Stimulated activated naive B cell treated with anti-CD40 and anti-IgM and Interleukin-4, amounts not matched to agents 10 μg/mL and 1 μg/mL and 100 μg/mL, for 72 hours (primary cell): ENCODE results near the gene WDR64.

Experiments
- ATAC-seq, 2 donors: fragments of 150-1000 bp; cut with Tn5 transposase; replicated peaks; 2 replicates each; pipeline ENCODE4 v1.10.0; 2021; ENCODE audit warnings: moderate library complexity in 1 of 2
- DNase-seq: peaks from one replicate; pipeline ENCODE4 v3.0.0; 2021
- H3K27ac Mint-ChIP-seq: one replicate; pipeline ENCODE4 v1.8.0; 2022; ENCODE audit warnings: mild to moderate bottlenecking, mixed read lengths
- H3K27me3 Mint-ChIP-seq, 2 donors: one replicate each; pipeline ENCODE4 v1.8.0; 2022; ENCODE audit warnings: mixed read lengths in 2 of 2
- H3K36me3 Mint-ChIP-seq, 2 donors: one replicate each; pipeline ENCODE4 v1.8.0; 2022; ENCODE audit warnings: mixed read lengths in 2 of 2, mild to moderate bottlenecking in 1 of 2
- H3K4me1 Mint-ChIP-seq, 2 donors: one replicate each; pipeline ENCODE4 v1.8.0; 2022; ENCODE audit warnings: mixed read lengths in 2 of 2, mild to moderate bottlenecking in 1 of 2
- H3K4me3 Mint-ChIP-seq, 2 donors: one replicate each; pipeline ENCODE4 v1.8.0; 2022; ENCODE audit warnings: mild to moderate bottlenecking in 2 of 2, mixed read lengths in 2 of 2, moderate library complexity in 1 of 2
- H3K9me3 Mint-ChIP-seq, 2 donors: one replicate each; pipeline ENCODE4 v1.8.0; 2022; ENCODE audit warnings: mixed read lengths in 2 of 2, mild to moderate bottlenecking in 1 of 2

The WDR64 gene

GRCh38 chr1:241637604-241638003 is 14.5 kb upstream of the WDR64 start:
- DNase-seq (no peak), ATAC-seq (no peak)
- H3K27me3 Mint-ChIP-seq: no peaks in the 10 kb centered on the region
- H3K4me3 Mint-ChIP-seq: peak overlapping the region; percentile 87 to 99
- peaks cover 27 to 64% of the 10 kb centered on the region in 2 donors for H3K4me1 Mint-ChIP-seq
- peak overlapping the region; percentile 73 for H3K27ac Mint-ChIP-seq
- peaks cover 5 to 14% of the 10 kb centered on the region in 2 donors for H3K9me3 Mint-ChIP-seq
- H3K36me3 Mint-ChIP-seq: peaks cover 30 to 44% of the 10 kb centered on the region in 2 donors

DNA sequence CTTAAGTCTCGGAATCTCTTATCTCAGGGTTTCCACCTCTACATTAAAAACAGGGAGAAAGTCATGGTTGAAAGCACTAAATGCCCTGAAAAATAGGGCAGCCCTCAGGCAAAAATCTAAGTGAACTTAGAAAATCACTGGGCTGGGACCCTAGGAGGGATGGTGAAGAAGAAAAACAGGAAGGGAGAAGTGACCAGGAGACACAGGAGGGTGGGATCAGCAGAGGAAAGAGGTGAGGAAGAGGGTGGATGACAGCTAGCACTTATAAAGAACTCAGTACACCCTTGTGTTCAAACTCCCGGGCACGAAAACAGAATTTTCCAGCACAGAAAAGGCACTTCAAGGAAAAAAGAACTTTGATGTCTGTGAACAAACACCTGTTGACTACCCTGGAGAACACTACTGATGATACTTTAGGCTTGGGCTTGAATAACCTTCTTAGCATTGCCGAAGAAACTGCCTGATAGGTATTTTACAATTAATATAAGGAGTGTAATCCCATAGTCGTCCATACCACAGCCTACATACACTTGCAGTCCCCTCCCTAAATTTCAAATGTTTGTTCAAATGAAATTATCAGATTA is 13.9 kb upstream of the WDR64 start:
- Mint-ChIP-seq H3K27ac (peak overlapping the region; percentile 72), H3K27me3 (no peaks in the 10 kb centered on the region), H3K4me1 (peaks cover 27 to 65% of the 10 kb centered on the region in 2 donors), H3K36me3 (peaks cover 30 to 44% of the 10 kb centered on the region in 2 donors), H3K4me3 (peak overlapping the region; percentile 87 to 99), H3K9me3 (peaks cover 6 to 14% of the 10 kb centered on the region in 2 donors)
- ATAC-seq: no peak
- no peak for DNase-seq

- H3K27me3 Mint-ChIP-seq: no peaks in the 10 kb centered on the region
- H3K4me3 Mint-ChIP-seq: peak overlapping the region; percentile 97 to 99
- peaks cover 26 to 43% of the 10 kb centered on the region in 2 donors for H3K36me3 Mint-ChIP-seq
- peaks cover 30 to 69% of the 10 kb centered on the region in 2 donors for H3K4me1 Mint-ChIP-seq
- peak overlapping the region; percentile 96 for H3K27ac Mint-ChIP-seq
- ATAC-seq: no peak
- H3K9me3 Mint-ChIP-seq: peaks cover 10 to 19% of the 10 kb centered on the region in 2 donors
- no peak for DNase-seq
Observed at GRCh38 chr1:241638909-241639622, 13.0 kb upstream of the WDR64 start.

DNA sequence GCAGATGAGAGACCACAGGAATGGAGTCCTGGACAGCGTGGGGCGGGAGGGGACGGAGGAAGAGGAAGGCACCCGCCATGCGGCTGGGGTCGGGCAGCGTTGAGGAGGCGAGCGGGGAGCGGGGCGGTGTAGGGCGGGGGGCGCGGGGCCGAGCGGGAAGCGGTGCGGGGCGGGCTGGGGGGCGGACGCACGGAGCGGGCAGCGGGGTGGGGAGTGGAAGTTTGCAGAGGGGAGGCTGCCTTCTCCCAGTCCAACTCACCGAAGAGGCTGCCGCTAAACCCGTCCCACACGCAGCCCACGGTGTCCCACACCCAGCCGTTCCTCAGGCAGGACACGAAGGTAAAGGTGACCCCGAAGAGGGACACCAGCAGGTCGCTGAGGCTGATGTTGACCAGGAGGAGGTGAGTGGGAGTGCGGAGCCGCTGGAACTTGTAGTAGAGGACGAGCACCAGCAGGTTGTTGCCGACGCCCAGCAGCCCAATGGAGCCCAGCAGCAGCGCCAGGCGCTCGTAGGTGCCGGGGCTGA is 12.4 kb upstream of the WDR64 start:
- Mint-ChIP-seq H3K4me1 (peaks cover 30 to 64% of the 10 kb centered on the region in 2 donors), H3K27ac (peak overlapping the region; percentile 96), H3K9me3 (peaks cover 10 to 19% of the 10 kb centered on the region in 2 donors), H3K36me3 (peaks cover 22 to 36% of the 10 kb centered on the region in 2 donors), H3K4me3 (peak overlapping the region; percentile 97 to 99), H3K27me3 (no peaks in the 10 kb centered on the region)
- peak; percentile 47 to 53 for ATAC-seq
- no peak for DNase-seq

GRCh38 chr1:241640149-241640866 is 11.8 kb upstream of the WDR64 start, which contains the start of the genes CHML and OPN3:
Gene CHML, minus strand, starts transcription at chr1:241640369. Its CDS starts 4,603 bp downstream, at chr1:241635766.
Gene OPN3, minus strand, starts transcription at chr1:241640369. Its CDS starts 115 bp downstream, at chr1:241640254.
- Mint-ChIP-seq H3K4me1 (peaks cover 25 to 57% of the 10 kb centered on the region in 2 donors), H3K9me3 (peaks cover 10 to 16% of the 10 kb centered on the region in 2 donors)

GRCh38 chr1:241640867-241641622 is 11.0 kb upstream of the WDR64 start:
- ATAC-seq: peak; percentile 46 to 51
- Mint-ChIP-seq H3K4me3 (peak overlapping the region; percentile 85 to 99), H3K27ac (peak overlapping the region; percentile 96), H3K27me3 (no peaks in the 10 kb centered on the region), H3K36me3 (peaks cover 13 to 26% of the 10 kb centered on the region in 2 donors), H3K9me3 (peaks cover 10 to 14% of the 10 kb centered on the region in 2 donors), H3K4me1 (peaks cover 22 to 51% of the 10 kb centered on the region in 2 donors)
- peak; percentile 18 for DNase-seq

More at GRCh38 chr1:241640149-241640866, 11.8 kb upstream of the WDR64 start, which contains the start of the genes CHML and OPN3:
- DNase-seq: peak; percentile 87
- H3K36me3 Mint-ChIP-seq: peaks cover 17 to 30% of the 10 kb centered on the region in 2 donors
- peak; percentile 89 to 93 for ATAC-seq
- peak within 1 kb of the TSS; percentile 96 for H3K27ac Mint-ChIP-seq
- H3K27me3 Mint-ChIP-seq: no peaks in the 10 kb centered on the region
- peak within 1 kb of the TSS; percentile 97 to 99 for H3K4me3 Mint-ChIP-seq

GRCh38 chr1:241641773-241642592 is 10.1 kb upstream of the WDR64 start:
- peaks cover 10 to 14% of the 10 kb centered on the region in 2 donors for H3K9me3 Mint-ChIP-seq
- peaks cover 22 to 42% of the 10 kb centered on the region in 2 donors for H3K4me1 Mint-ChIP-seq
- ATAC-seq (no peak), DNase-seq (no peak)
- no peak overlapping the region for H3K27ac Mint-ChIP-seq
- no peak overlapping the region for H3K4me3 Mint-ChIP-seq
- H3K36me3 Mint-ChIP-seq: peaks cover 13 to 23% of the 10 kb centered on the region in 2 donors
- H3K27me3 Mint-ChIP-seq: no peaks in the 10 kb centered on the region

GRCh38 chr1:241642593-241642944 is 9.5 kb upstream of the WDR64 start:
- Mint-ChIP-seq H3K9me3 (peaks cover 10 to 14% of the 10 kb centered on the region in 2 donors), H3K27me3 (no peaks in the 10 kb centered on the region), H3K36me3 (peaks cover 11 to 20% of the 10 kb centered on the region in 2 donors), H3K4me3 (no peak overlapping the region), H3K4me1 (peaks cover 19 to 36% of the 10 kb centered on the region in 2 donors), H3K27ac (no peak overlapping the region)
- DNase-seq: no peak
- ATAC-seq: no peak

- ATAC-seq: no peak
- Mint-ChIP-seq H3K4me3 (no peak overlapping the region), H3K36me3 (peaks cover 7 to 8% of the 10 kb centered on the region in 2 donors), H3K4me1 (peaks cover 13 to 23% of the 10 kb centered on the region in 2 donors), H3K27me3 (no peaks in the 10 kb centered on the region), H3K27ac (no peak overlapping the region), H3K9me3 (peaks cover 10 to 14% of the 10 kb centered on the region in 2 donors)
- DNase-seq: no peak
Observed at GRCh38 chr1:241644259-241644658, 7.8 kb upstream of the WDR64 start.

DNA sequence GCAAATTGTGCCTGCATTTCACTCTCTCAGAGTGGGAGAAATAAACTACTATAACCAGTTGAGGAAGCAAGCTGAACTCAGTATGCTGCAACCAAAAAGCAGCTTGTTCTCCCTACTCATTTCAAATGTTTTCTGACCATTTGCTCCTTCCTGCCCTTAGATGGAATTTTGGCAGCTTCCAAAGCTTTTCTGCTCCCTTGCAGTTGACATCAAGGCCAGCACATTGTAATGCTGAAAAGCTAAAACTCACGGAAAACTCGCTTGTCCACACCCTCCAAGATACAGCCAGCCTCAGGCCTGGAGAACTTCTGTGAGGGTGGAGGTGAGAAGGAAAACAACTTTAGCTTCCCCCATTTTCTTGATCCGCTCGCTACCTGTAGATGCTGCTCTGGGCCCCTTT is 6.9 kb upstream of the WDR64 start:
- ATAC-seq: no peak
- peaks cover 13 to 23% of the 10 kb centered on the region in 2 donors for H3K4me1 Mint-ChIP-seq
- H3K9me3 Mint-ChIP-seq: peaks cover 10 to 14% of the 10 kb centered on the region in 2 donors

DNA sequence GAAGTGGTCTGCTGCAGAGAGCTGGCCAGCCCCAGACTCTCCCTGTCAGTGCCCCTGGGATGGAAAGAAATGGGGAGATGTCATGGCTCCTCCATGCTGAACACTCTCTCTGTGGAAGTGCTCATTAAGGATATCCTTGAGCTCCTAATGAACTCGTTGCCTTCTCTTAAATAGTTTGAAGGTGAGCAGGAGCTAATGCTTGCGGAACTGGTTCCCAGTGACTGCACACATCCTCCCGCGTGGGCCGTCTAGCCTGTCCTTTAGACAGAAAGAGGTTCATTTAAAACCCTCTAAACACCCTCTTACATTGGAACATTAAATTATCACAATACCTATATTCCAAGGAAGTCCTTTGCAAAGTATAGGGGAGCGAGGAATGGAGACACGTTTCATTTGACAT is 5.9 kb upstream of the WDR64 start:
- peaks cover 5 to 7% of the 10 kb centered on the region in 2 donors for H3K36me3 Mint-ChIP-seq
- H3K27ac Mint-ChIP-seq: no peak overlapping the region
- peaks cover 0 to 10% of the 10 kb centered on the region in 2 donors for H3K27me3 Mint-ChIP-seq
- H3K4me3 Mint-ChIP-seq: no peak overlapping the region
- DNase-seq (no peak), ATAC-seq (no peak)
- H3K9me3 Mint-ChIP-seq: peaks cover 10 to 14% of the 10 kb centered on the region in 2 donors
- peaks cover 6 to 14% of the 10 kb centered on the region in 2 donors for H3K4me1 Mint-ChIP-seq

More for the DNA sequence above, 6.9 kb upstream of the WDR64 start:
- Mint-ChIP-seq H3K27ac (no peak overlapping the region), H3K27me3 (peaks cover 0 to 3% of the 10 kb centered on the region in 2 donors), H3K4me3 (no peak overlapping the region), H3K36me3 (peaks cover 5 to 7% of the 10 kb centered on the region in 2 donors)
- no peak for DNase-seq

DNA sequence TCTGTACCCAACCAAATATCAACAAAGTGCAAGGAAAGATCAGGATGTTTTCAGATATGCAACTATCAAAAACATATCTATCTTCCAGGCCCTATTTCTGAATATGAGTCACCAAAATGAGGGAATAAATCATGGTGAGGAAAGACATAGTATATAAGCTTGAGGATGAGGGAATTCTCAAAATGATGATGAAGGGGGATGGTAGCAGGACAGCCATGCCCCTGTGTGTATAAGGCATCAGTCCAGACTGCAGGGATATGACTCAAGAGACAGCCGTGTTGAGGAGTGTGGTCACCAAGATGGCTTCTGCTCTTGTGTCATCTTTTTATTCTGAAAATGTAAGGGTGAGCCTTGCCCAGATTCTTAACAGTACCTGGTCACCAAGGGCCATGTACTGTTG is 4.4 kb upstream of the WDR64 start:
- H3K27me3 Mint-ChIP-seq: peaks cover 0 to 10% of the 10 kb centered on the region in 2 donors
- ATAC-seq: no peak
- peaks cover 3 to 10% of the 10 kb centered on the region in 2 donors for H3K4me1 Mint-ChIP-seq
- no peak overlapping the region for H3K27ac Mint-ChIP-seq
- no peak for DNase-seq
- no peak overlapping the region for H3K4me3 Mint-ChIP-seq
- H3K9me3 Mint-ChIP-seq: peaks cover 5% of the 10 kb centered on the region in 2 donors
- no peaks in the 10 kb centered on the region for H3K36me3 Mint-ChIP-seq

DNA sequence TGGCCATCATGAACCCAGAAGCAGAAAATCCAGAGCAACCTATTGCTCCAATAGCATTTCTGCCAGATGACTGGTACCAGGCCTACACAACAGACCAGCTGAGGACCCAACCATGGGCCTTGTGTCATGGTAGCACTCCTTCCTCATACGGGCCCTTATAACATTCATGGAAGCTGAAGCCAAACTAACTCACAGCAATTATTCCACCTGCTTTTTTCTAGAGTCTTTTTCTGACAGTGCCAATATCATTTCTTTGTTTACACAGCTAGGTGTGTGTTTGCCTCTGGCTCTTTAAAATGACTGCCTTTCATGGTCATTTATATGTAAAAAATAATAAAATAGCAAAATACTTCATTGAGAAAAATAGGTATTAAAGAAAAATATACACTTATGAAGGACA is 3.9 kb upstream of the WDR64 start:
- DNase-seq: no peak
- Mint-ChIP-seq H3K4me1 (peaks cover 3 to 10% of the 10 kb centered on the region in 2 donors), H3K4me3 (no peak overlapping the region), H3K36me3 (no peaks in the 10 kb centered on the region), H3K27me3 (peaks cover 0 to 10% of the 10 kb centered on the region in 2 donors), H3K9me3 (peaks cover 4 to 5% of the 10 kb centered on the region in 2 donors), H3K27ac (no peak overlapping the region)
- ATAC-seq: no peak
